ENCODE measurements around the gene GCK. TPM values are rescaled to one million over a fixed set of nuclear protein-coding genes. Genes with fewer than 3 reads are reported as not detected.

The GCK gene
- total and polyA plus RNA-seq, 2 experiments from 2014 or later = 1.7 to 2.5 TPM

- no peak overlapping the region for H3K4me3 ChIP-seq
- DNase-seq (ENCODE audit: low spot score) = no peak
- no peaks in the 10 kb centered on the region for H3K9me3 ChIP-seq (ENCODE audit: low read depth)
- no peaks in the 10 kb centered on the region for H3K4me1 ChIP-seq (ENCODE audit: insufficient read depth)
- H3K79me2 ChIP-seq = no peaks in the 10 kb centered on the region
- H2AFZ ChIP-seq = no peak overlapping the region
- no peaks in the 10 kb centered on the region for H3K27me3 ChIP-seq
- no peaks in the 10 kb centered on the region for H3K36me3 ChIP-seq (replicated peaks; ENCODE audit: insufficient read depth, low read depth)
- H3K27ac ChIP-seq = no peak overlapping the region
- TF ChIP-seq EZH2phosphoT487 (IDR thresholded peaks at IDR 0.05; ENCODE audit: low read depth, severe bottlenecking, unreplicated experiment) (no peak), EZH2 (IDR thresholded peaks at IDR 0.05; ENCODE audit: borderline replicate concordance) (no peak), CTCF (IDR thresholded peaks at IDR 0.05; ENCODE audit: poor library complexity) (no peak)
- 77% methylated on average over 8 of the region's 8 CpGs for WGBS (ENCODE audit: low lambda C conversion rate, missing lambda C conversion rate)
- no peaks in the 10 kb centered on the region for H3K9me2 ChIP-seq (replicated peaks; ENCODE audit: insufficient read depth)
- no peaks in the 10 kb centered on the region for H4K20me1 ChIP-seq (ENCODE audit: insufficient read depth, poor library complexity, severe bottlenecking)
- H3K4me2 ChIP-seq = no peak overlapping the region
These were observed 33.8 kb downstream of the GCK start for GRCh38 chr7:44155191-44156185.

GRCh38 chr7:44154703-44155102, 34.5 kb downstream of the GCK start:
- Histone ChIP-seq H3K4me2 (no peak overlapping the region), H2AFZ (no peak overlapping the region), H3K9me2 (replicated peaks; ENCODE audit: insufficient read depth) (no peaks in the 10 kb centered on the region), H3K4me3 (no peak overlapping the region), H4K20me1 (ENCODE audit: insufficient read depth, poor library complexity, severe bottlenecking) (no peaks in the 10 kb centered on the region), H3K27me3 (no peaks in the 10 kb centered on the region), H3K79me2 (no peaks in the 10 kb centered on the region), H3K27ac (no peak overlapping the region), H3K4me1 (ENCODE audit: insufficient read depth) (no peaks in the 10 kb centered on the region), H3K9me3 (ENCODE audit: low read depth) (no peaks in the 10 kb centered on the region), H3K36me3 (replicated peaks; ENCODE audit: insufficient read depth, low read depth) (no peaks in the 10 kb centered on the region)
- no peak for TF ChIP-seq CTCF (IDR thresholded peaks at IDR 0.05; ENCODE audit: poor library complexity)
- no peak for TF ChIP-seq EZH2phosphoT487 (IDR thresholded peaks at IDR 0.05; ENCODE audit: low read depth, severe bottlenecking, unreplicated experiment)
- TF ChIP-seq EZH2 (IDR thresholded peaks at IDR 0.05; ENCODE audit: borderline replicate concordance) = no peak
- no peak for DNase-seq (ENCODE audit: low spot score)
- 77% methylated on average over 3 of the region's 3 CpGs for WGBS (ENCODE audit: low lambda C conversion rate, missing lambda C conversion rate)

- no peak overlapping the region for H3K27ac ChIP-seq
- no peaks in the 10 kb centered on the region for H3K79me2 ChIP-seq
- WGBS (ENCODE audit: low lambda C conversion rate, missing lambda C conversion rate) = 94% methylated on average over 5 of the region's 5 CpGs
- H3K36me3 ChIP-seq (replicated peaks; ENCODE audit: insufficient read depth, low read depth) = no peaks in the 10 kb centered on the region
- no peaks in the 10 kb centered on the region for H3K4me1 ChIP-seq (ENCODE audit: insufficient read depth)
- TF ChIP-seq EZH2phosphoT487 (IDR thresholded peaks at IDR 0.05; ENCODE audit: low read depth, severe bottlenecking, unreplicated experiment) (no peak), EZH2 (IDR thresholded peaks at IDR 0.05; ENCODE audit: borderline replicate concordance) (no peak), CTCF (IDR thresholded peaks at IDR 0.05; ENCODE audit: poor library complexity) (no peak)
- DNase-seq (ENCODE audit: low spot score) = no peak
- H4K20me1 ChIP-seq (ENCODE audit: insufficient read depth, poor library complexity, severe bottlenecking) = no peaks in the 10 kb centered on the region
- no peak overlapping the region for H2AFZ ChIP-seq
- H3K9me3 ChIP-seq (ENCODE audit: low read depth) = no peaks in the 10 kb centered on the region
- H3K27me3 ChIP-seq = no peaks in the 10 kb centered on the region
- no peaks in the 10 kb centered on the region for H3K9me2 ChIP-seq (replicated peaks; ENCODE audit: insufficient read depth)
- H3K4me2 ChIP-seq = no peak overlapping the region
- H3K4me3 ChIP-seq = no peak overlapping the region
These were observed 35.3 kb downstream of the GCK start for GRCh38 chr7:44153948-44154335.
